NCI-H2107 treated with DMSO at 0.1 percent for 48 hours (cell line): ENCODE measurements around the gene SEZ6.

ENCODE experiments used
- DNase-seq: peaks from one replicate; lab custom pipeline; 2025; ENCODE audit not compliant: unreplicated experiment; lab: John Stamatoyannopoulos, UW

SEZ6 gene

DNA sequence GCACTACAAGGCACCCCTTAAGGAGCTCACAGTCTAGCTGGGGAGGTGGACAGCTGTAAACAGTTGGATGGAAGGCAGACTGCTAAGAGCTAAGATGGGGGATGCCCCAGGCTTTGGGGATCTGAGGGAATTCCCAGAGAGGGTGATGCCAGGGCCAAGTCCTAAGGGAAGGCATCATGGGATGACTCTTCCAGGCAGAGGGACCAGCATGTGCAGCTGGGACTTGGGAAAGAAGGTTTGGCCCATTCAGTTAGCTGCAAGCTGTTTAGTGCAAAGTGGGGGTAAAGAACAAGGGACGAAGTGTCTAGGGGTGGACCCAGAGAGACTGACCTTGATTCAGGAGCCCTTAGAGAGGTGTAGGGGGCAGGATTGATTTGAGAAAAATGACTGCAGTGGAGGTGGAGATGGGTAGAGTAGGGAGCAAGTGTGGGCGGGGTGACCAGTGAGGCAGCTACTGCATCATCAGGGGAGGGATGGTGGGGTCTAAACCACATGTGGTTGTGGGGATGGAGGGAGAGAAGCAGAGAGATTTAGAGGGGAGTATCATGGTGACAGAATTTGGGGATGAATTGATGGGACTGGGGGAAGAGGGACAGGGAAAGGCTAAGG lies 27.4 kb downstream of the SEZ6 start:
- DNase-seq: no peak

DNA sequence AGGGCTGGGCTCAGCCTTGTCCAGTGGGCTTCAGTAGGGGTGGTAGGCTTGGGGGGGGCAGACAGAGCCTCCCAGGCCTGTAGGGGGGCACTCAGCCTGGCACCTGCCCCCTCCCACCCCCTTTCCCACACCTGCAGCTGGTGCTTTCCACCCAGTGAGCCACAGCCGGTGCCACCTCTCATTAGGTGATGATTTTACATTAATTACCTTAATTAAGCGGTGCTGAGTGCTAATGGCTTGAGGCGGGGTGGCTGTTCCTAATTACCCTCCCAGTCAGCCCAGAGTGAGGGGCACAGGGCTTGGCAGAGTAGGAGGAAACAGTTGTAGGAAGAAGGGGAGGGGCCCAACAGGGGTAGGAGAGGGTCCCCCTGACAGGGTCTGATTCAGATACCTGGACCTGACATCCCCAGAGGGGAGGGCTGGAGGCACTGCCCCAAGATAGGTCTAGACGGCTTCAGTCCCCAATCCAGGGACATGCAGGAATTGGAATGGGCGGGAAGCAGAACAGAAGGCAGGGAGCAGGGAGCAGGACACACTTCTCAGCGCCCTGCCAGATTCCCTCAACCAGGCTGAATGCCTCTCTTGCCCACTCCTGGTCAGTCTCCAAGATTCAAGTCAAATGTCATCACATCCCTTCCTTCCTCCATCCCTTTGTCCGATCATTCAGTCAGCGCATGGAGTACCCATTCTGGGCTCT lies 28.0 kb downstream of the SEZ6 start:
- no peak for DNase-seq

DNA sequence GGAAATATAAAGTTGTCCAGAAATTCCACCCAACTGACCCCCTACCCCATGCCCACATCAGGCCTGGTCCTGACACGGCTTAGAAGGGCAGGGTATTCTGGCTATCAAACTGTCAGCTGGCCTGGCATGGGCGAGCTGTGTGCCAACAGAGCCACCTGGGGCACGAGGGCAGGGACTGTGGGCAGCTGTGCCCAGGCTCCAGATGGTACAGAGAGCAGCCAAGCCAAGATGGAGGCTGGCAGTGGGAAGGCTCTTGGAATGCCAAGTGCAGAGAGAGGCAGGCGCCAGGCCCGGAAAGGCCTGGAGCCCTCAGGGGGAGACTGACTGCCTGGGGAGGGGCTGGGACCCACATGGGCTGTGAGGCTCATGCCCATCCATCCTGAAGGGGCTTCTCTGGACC lies 30.2 kb downstream of the SEZ6 start:
- DNase-seq: no peak

DNA sequence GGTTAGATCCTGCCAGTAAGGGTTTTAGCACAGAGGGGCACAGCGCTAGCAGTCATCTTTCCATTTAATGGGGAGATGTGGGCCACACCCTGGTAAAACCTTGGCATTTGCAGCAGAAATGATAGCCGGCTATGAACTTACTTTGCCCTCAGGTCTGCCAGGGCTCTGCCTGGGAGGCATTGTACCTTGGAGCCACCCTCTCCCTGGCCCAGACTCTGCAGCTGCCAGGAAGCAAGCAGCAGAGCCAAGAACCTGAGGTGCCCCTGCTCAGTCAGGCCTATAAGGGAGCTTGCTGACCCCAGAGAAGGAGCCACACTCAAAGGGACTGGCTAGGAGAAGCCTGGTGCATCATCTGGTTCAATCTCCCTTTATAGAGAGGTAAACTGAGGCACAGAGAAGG lies 30.8 kb downstream of the SEZ6 start:
- DNase-seq: no peak

DNA sequence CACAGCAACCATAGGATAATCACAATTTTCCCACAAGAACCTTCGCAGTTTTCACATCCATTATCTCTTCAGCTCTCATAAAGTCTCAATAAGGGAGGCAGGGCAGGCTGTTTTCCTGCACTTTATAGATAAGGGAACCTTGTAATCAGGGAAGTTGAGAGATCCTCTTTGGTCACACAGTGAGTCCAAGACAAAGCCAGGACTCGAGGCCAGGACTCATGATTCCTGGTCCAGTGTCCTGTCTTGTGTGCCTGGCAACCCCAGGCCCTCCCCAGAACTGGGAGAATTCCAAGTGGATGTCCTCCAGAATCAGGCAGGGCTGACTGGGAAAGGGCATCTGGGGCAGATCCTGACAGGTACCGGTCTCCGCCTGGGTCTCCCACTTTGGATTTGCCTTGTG lies 31.4 kb downstream of the SEZ6 start:
- no peak for DNase-seq

DNA sequence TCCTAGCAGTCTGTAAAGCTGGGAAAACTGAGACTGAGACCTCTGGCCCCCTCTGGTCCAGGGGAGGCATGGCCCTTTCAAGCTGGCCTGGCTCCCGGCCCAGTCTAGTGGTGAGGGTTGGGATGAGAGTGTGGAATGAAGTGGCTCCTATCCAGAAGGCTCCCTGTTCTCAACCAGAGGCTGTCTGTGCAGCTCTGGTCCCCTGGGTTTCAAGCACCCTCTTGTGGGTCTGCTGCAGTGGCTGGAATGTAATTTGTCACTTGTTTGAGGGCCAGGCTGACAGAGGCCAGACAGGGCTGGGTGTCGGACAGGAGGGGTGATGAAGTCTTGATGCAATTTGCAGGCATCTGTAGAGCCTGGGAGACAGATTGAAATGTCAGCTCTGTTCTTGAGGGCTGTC lies 32.4 kb downstream of the SEZ6 start:
- DNase-seq: peak; percentile 78

DNA sequence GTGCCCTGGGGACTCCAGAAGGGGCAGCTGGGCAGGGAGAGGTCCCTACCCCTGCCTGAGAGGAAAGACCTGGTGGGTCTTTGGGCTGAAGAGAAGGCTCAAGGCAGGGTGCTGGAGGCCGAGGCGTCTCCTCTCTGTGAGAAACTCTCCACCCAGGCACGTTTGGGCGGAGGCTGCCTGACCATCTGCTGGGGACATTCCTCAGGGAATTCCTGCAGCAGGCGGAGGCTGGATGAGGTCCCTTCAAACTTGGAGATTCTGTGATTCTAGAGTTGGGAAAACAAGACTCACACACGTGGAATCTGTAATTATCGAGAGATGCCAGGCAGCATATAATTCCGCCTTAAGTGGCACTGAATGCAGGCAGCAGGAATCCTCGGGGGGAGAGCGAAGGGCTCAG lies 33.4 kb downstream of the SEZ6 start:
- no peak for DNase-seq

DNA sequence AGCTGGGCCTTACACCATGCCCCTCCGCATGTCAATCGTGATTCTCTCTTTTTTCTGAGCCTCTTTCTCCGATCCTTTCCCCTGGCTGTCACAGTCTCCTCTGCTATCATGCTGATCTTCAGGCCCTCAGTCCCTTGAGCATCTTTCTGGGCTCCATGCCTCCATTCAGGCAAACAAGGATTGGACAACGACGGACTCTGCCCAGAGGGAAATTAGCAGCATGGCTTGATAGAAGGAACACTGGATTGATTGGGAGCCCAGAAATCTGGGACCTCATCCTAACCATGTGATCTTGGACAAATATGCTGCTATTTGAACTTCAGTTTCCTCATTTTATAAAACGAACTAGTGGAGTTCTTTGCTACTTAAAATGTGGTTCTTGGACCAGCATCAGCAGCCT lies 35.0 kb downstream of the SEZ6 start:
- no peak for DNase-seq

DNA sequence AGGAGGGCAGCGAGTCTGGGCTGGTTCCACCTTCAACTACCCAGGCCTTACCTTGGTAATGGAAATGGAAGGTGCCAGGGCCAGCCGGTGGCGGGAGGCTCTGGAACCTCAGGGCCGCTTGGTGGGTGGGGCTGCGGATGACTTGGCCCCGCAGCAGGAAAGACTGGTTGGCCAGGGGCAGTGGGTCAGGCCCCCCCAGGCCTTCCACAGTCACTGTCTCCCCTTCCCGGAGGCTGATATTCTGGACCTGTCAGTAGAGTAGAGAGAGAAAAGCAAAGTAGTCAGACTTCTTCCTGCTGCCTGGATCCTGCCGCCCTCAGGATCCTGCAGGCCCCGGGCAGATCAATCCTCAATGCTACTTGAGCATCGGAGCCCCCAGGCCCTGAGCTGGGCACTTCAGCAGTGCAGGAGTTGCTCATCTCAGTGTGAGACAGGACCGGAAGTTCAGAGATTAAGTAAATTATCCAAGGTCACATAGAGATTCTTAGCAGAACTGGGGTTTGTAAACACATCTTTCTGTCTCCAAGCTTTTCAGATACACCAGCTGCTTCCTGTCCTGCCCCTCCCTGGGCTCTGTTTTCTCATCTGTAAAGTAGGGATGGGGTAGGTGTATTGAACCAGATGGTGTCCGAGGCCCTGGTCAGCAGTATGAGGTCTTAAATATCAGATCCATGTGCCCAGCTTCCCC lies 36.0 kb downstream of the SEZ6 start:
- DNase-seq: no peak

DNA sequence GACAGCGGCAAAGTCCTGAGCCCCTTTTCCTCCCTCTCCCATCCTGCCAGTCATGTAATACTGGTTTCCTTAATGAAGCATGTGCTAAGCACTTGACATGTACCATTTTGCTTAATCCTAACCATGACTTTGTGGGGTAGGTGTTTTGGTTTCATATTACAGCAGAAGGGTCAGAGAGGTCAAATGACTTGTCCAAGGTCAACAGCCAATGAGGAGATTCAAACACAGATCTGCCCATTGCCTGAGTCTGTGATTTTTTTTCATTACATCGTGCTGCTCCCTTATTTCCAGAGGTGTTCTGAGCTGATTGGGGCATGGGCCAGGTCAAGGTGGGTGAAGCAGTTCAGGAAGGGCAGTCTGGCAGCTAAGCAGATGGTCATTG lies 36.9 kb downstream of the SEZ6 start:
- DNase-seq: no peak

DNA sequence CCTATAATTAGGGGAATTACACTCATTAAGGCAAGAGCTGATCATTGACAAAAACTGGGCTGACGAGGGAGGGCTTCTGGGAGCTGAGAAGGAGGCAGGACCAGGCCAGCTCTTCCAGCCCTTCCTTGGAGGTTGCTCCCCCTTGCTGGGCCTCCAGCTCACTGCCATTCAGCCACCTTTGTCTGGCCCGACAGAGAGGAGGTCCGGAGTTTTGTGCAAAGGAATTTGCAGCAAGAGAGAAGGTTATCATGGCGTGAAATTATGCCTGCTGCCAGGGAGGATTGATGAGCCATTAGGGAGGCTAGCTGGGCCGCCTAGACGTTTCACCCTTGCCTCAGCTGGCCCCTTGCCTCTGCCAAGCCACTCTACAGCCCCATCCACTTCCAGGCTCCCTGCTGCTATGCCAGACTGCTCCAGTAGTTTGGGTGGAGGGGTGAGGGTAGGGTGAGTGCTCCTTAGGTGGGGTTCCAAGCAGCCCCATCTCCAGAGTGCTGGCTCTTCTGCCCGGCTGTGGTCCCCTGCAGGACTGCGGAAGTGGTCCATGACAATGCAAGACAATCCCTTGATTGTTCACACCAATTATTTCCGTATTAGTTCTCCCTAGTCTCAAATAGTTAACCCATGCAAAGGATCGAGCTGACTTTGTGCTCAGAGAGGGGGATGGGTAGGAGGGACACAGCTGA lies 37.5 kb downstream of the SEZ6 start:
- DNase-seq: no peak

DNA sequence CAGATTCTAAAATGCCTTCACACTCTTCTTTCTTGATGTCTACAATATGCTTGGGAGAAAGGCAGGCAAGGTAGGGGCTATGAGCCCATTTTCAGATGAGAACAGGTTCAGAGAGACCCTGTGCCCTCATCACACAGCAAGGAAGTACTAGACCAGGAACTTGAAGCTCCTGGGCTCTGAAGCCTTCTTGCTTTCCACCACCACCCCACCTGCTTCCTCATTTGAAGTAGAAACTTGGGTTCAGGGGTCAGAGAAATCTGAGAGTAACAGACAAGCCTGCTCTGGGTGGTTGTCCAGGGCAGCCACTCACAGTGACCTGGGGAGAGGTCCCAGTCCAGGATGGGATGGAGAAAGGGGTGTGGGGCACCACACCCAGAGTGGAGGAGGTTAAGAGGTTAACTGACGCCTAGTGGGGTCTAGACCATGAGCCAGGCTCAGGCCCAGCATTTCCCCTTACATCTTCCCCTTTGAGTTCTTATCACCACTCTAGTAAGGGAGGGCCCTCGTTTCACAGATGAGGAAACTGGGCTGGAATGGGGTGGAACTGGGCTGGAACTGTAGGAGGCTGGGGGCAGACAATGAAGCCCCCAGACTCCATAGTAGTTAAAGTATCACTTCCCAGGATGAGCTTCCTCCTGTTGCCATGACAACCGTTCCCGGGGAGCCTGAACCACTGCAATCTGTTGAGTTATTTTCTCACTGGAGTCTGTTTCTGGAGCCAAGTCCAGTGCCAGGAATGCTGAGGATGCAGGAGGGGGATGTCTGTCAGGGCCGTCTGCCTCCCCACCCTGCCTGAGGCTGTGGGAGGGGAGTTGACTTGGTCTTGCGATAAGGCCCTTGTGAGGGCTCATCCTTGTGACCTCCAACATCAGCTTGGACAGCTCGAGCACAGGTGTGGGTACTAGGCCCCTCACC lies 38.4 kb downstream of the SEZ6 start:
- DNase-seq: no peak

DNA sequence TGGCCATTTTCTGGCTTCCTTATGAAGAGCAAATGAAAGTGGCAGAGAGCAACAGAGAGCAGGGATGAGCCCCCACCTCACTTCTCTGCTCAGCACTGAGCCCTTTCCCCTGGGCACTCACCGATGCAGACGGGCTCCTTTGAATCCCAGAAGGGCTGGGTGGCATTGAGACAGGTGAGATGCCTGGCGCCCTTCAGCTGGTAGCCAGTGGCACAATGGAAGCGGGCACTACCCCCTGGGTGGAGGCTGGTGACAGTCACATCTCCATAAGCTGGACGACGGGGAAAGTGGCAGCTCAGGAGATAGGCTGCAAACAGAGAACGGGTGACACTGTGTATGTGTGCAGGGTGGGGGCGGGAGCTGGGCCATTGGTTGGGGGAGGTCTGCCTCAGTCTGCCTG lies 42.0 kb downstream of the SEZ6 start:
- no peak for DNase-seq

DNA sequence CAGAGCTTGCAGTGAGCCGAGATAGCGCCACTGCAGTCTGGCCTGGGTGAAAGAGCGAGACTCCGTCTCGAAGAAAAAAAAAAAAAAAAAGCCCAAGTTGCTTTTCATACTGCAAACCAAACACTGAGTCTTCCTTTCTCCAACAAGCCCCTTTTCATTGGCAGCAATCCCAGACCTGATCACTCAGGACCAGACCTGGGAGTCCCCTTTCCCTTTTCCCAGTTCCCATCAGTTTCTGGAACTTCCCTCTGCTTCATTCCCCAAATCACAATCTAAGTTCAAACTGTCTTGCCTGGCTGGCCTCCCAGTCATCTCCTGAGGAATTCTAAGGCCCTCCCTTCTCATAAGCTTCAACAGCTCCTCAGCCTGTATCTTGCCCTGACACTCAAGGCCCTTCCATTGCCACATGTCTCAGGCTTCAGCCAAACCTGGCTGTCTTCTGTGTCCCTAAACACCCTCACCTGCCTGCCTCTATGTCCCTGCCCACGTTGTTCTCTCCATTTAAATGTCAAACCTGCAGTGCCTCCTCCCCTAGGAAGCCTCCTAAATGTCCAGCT lies 42.7 kb downstream of the SEZ6 start:
- DNase-seq: no peak

DNA sequence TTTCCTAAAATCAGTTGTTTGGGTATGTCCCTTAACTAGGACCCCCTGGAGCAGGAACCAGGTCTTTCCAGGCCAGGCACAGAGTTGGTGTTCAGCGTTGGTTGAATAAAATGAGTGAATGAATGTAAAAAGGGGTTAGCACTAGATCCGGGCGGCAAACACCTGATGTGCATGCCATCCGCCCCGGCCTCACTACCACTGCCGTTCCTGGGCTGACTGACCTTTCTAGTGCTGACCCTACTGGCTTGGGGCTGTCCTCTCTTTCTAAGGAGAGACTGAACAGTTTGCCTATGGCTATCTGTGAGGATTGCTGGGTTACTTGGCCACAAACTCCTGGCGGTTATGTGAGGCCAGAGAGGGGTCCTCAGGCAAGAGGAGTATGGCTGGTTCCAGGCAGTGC lies 44.4 kb downstream of the SEZ6 start:
- no peak for DNase-seq

DNA sequence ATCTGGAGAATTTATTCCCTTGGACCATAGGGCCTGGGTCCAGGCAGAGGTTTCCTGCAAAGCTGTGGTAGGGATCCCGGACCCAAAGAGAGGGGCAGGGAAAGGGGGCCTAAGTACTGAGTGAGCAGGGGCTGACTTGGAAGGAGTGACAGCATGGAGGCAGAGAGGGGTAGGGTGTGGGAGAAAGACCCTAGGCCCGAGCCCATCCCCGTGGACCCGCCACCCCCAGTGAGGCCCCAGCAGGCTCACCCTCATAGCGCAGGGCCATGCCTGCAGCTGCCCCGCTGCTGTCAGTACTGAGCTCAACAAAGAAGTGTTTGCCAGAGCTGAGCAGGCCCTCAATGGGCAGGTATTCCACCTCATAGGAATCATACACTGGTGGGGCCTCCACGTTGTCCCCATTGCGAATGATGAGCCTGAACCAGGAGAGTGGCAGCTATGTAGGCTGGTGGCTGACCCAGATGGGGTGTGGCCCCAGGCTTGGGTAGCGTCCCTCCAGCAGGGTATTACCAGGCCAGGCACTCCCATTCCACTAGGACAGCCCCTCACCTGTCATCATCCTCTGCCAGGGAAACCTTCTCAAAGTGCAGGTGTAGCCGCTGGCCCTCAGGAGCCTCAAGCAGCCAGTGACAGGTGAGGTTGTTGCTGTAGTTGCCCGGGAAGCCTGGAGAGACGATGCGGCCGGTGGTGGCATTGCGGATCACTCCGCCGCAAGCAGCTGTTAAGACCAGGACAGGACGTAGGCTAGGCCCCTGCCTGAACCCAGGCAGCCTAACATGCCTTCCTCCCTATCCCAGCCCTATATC lies 45.4 kb downstream of the SEZ6 start:
- no peak for DNase-seq

DNA sequence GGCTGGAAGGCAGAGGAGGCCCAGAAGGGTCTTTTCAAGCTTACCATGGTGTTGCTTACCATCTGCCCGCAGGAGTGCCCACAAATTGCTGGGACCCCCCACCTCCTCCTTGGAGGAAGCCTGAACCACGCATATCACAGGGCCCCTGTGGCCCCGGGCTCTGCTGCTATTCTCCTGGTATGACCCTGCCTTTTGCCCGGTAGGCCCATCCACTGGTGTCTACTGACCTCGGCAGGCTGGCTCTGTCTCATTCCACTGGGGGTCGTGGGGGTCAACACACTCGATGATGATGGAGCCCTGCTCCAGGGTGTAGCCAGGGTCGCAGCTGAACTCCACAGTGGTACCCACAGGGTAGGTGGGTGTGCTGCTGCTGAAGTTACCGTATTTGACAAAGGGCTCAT lies 46.4 kb downstream of the SEZ6 start:
- DNase-seq: no peak

DNA sequence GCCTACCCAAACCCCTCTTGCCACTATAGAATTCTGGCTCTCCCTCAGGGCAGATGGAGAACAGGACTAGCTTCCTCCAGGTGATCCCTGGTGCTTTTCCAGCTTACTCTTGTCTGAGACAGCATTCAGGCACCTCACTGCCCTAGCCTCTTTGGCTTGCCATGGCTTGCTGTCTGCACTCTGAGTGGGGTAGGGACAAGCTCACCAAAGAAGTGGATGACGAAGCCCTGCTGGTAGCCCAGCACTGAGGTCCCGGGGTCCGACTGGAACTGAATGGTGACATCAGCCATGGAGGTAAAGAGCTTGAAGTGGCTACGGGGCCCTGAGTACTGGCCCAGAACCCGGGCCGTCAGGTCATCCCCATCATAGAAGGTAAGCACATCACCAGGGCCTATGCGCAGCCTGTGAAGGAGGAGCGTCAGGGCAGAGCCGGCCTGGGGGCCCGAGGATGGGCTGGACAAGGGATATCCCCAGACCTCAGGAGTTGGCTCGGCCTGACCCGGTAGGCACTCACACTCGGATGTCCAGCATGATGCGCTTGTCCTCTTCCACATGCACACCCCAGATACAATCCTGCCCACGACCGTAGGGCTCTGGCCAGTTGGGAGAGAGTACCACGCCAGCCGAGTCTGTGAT lies 46.9 kb downstream of the SEZ6 start:
- no peak for DNase-seq

DNA sequence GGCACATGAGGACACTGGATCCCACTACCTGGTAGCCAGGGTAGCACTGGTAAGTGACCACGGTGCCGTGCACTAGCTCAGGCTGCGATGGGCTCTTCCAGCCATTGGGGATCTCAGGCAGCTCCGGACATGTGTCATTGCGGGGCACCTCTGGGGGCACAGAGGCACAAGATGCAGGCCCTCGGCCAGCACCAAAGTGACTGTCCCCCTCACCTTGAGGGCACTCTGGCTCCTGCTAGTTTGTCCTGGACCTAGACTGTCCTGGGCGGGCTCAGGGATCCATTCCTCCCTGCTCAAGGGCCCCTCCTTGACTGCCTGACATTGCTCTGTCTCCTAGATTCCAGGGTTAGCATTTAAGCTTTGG lies 47.9 kb downstream of the SEZ6 start:
- DNase-seq: no peak
